Natural killer cell (primary cell): ENCODE results near the gene ANKFY1. TPM values are rescaled to one million over a fixed set of nuclear protein-coding genes. Genes with fewer than 3 reads are reported as not detected.

Experiments used
- ATAC-seq, 3 donors: fragments of 150-1000 bp in 2 of 3; fragments of 200-7000 bp in 1 of 3; cut with Tn5 transposase; 1 replicate in 1 of 3; 2 replicates in 2 of 3; pipeline ENCODE4 v1.10.0; 2021; ENCODE audit warnings: mild to moderate bottlenecking in 2 of 3, moderate library complexity in 2 of 3
- DNase-seq, 2 donors: peaks; one replicate each; pipeline versions ENCODE4 v3.0.0 to v3.0.0-alpha.2; 2013 to 2021; ENCODE audit warnings: mixed read lengths in 1 of 2
- H3K27ac ChIP-seq: one replicate; pipeline ENCODE4 v1.5.1; 2013; ENCODE audit warnings: mild to moderate bottlenecking, low read length
- H3K27me3 ChIP-seq: one replicate; pipeline ENCODE4 v1.6.1; 2013; ENCODE audit warnings: low read length; ENCODE audit not compliant: control insufficient read depth, insufficient read depth
- H3K36me3 ChIP-seq: one replicate; pipeline ENCODE4 v1.6.1; 2013; ENCODE audit warnings: low read length; ENCODE audit not compliant: control insufficient read depth, insufficient read depth
- H3K4me1 ChIP-seq: one replicate; pipeline ENCODE4 v1.6.1; 2013; ENCODE audit warnings: low read length; ENCODE audit not compliant: control insufficient read depth, insufficient read depth
- H3K4me3 ChIP-seq: one replicate; pipeline ENCODE4 v1.5.1; 2013; ENCODE audit warnings: low read length
- H3K9me3 ChIP-seq: one replicate; pipeline ENCODE4 v1.6.1; 2013; ENCODE audit warnings: low read length; ENCODE audit not compliant: control insufficient read depth, insufficient read depth
- H3K27ac Mint-ChIP-seq, 2 donors: one replicate each; pipeline ENCODE4 v1.8.0; 2022; ENCODE audit warnings: mild to moderate bottlenecking in 2 of 2, mixed read lengths in 2 of 2, moderate library complexity in 1 of 2
- H3K27me3 Mint-ChIP-seq, 2 donors: one replicate each; pipeline ENCODE4 v1.8.0; 2022; ENCODE audit warnings: low read depth in 2 of 2, mixed read lengths in 2 of 2
- H3K36me3 Mint-ChIP-seq: one replicate; pipeline ENCODE4 v1.8.0; 2022; ENCODE audit warnings: mixed read lengths
- H3K4me1 Mint-ChIP-seq, 2 donors: one replicate each; pipeline ENCODE4 v1.8.0; 2022; ENCODE audit warnings: mixed read lengths in 2 of 2
- H3K4me3 Mint-ChIP-seq: one replicate; pipeline ENCODE4 v1.8.0; 2022; ENCODE audit warnings: mild to moderate bottlenecking, moderate library complexity, mixed read lengths
- H3K9me3 Mint-ChIP-seq, 2 donors: one replicate each; pipeline ENCODE4 v1.8.0; 2022; ENCODE audit warnings: mixed read lengths in 2 of 2
- CTCF ChIP-seq: fragments of 200-600 bp; IDR thresholded peaks from one replicate; pipeline ENCODE4 v1.8.0; 2022; ENCODE audit warnings: antibody characterized with exemption
- WGBS: methylation state at CpG from one replicate; pipeline ENCODE4 v1.1.7; 2013; ENCODE audit warnings: missing lambda C conversion rate; ENCODE audit not compliant: insufficient coverage; 5-methylcytosine and 5-hydroxymethylcytosine counted together
- intact Hi-C: fragments of 100-400 bp; cut with micrococcal nuclease; formaldehyde crosslinking; loops from one replicate; pipeline ENCODE4 v1.14.2; 2022
- total RNA-seq, 4 donors: library from RNA; stranded (reverse); fragments of 120-200 nt in 1 of 4; gene quantifications; one replicate each; pipeline versions ENCODE4 v1.2.3 to v1.2.4, GENCODE V29; 2013 to 2022

Gene ANKFY1
- total RNA-seq, 3 donors from 2014 or later (not counting 1 experiment from before 2014, with no cell fraction given), result 58.4 to 72.4 (median 68.8) TPM

DNA sequence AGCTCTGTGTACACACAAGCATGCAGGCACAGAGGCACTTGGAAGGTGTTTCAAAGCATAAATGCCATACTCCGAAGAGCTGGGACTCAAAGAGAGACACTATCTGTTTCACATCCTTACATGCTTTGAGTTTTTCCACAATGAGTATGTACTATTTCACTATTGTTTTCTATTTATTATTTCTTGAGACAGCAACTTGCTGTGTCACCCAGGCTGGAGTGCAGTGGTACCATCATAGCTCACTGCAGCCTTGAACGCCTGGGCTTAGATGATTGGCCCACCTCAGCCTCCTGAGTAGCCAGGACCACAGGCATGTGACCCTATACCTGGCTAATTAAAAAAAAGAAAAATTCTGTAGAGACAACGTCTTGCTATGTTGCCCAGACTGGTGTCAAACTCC lies 89.2 kb downstream of the ANKFY1 start:
- H3K4me3 Mint-ChIP-seq, result no peak overlapping the region
- H3K4me1 Mint-ChIP-seq, result peaks cover 32 to 36% of the 10 kb centered on the region in 2 donors
- H3K27ac Mint-ChIP-seq, result peak overlapping the region; percentile 80 to 85
- H3K27ac ChIP-seq, result peak overlapping the region; percentile 78
- no peaks in the 10 kb centered on the region for H3K9me3 Mint-ChIP-seq
- ATAC-seq, result no peak
- no peaks in the 10 kb centered on the region for H3K9me3 ChIP-seq
- no peaks in the 10 kb centered on the region for H3K27me3 ChIP-seq
- intact Hi-C loops, result no loop called here
- H3K36me3 Mint-ChIP-seq, result no peaks in the 10 kb centered on the region
- WGBS, result 92% methylated on average over 3 of the region's 3 CpGs
- H3K27me3 Mint-ChIP-seq, result no peaks in the 10 kb centered on the region
- H3K4me1 ChIP-seq, result peaks cover 44% of the 10 kb centered on the region
- no peak overlapping the region for H3K4me3 ChIP-seq
- no peak for DNase-seq
- peaks cover 73% of the 10 kb centered on the region for H3K36me3 ChIP-seq
- no peak for TF ChIP-seq CTCF

DNA sequence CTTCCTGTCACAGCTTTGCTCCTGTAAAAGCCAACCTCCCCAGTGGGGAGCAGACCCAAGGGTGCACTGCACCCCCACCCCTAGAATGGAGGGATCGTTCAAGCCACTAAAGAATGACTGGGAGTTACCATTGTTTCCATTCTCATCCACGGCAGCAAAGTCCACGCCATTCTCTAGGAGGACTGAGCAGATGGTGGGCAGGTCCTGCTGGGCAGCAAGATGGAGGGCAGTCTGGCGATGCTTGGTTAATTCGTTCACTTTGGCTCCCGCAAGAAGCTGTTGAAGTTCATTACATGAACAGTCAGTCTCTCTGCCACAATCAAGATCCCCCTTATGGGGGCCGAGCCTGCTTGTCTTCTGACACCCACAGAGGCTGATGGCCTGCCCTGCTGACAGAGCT lies 90.0 kb downstream of the ANKFY1 start:
- Mint-ChIP-seq H3K4me1 (peaks cover 32 to 41% of the 10 kb centered on the region in 2 donors), H3K27me3 (no peaks in the 10 kb centered on the region), H3K4me3 (no peak overlapping the region), H3K36me3 (no peaks in the 10 kb centered on the region), H3K27ac (peak overlapping the region; percentile 80 to 85), H3K9me3 (no peaks in the 10 kb centered on the region)
- Histone ChIP-seq H3K4me3 (no peak overlapping the region), H3K36me3 (peaks cover 73% of the 10 kb centered on the region), H3K9me3 (no peaks in the 10 kb centered on the region), H3K27me3 (no peaks in the 10 kb centered on the region), H3K27ac (no peak overlapping the region), H3K4me1 (peaks cover 44% of the 10 kb centered on the region)
- DNase-seq (no peak), ATAC-seq (no peak)
- intact Hi-C loops, result no loop called here
- no peak for TF ChIP-seq CTCF
- 97% methylated on average over 7 of the region's 7 CpGs for WGBS

- Histone ChIP-seq H3K4me1 (peaks cover 41% of the 10 kb centered on the region), H3K4me3 (no peak overlapping the region), H3K9me3 (no peaks in the 10 kb centered on the region), H3K27ac (no peak overlapping the region), H3K27me3 (no peaks in the 10 kb centered on the region), H3K36me3 (peaks cover 70% of the 10 kb centered on the region)
- Mint-ChIP-seq H3K9me3 (no peaks in the 10 kb centered on the region), H3K27ac (no peak overlapping the region), H3K4me3 (no peak overlapping the region), H3K27me3 (no peaks in the 10 kb centered on the region), H3K36me3 (no peaks in the 10 kb centered on the region), H3K4me1 (peaks cover 32 to 47% of the 10 kb centered on the region in 2 donors)
- ATAC-seq (no peak), DNase-seq (no peak)
- no peak for TF ChIP-seq CTCF
- intact Hi-C loops, result no loop called here
- WGBS, result 96% methylated on average over 12 of the region's 12 CpGs
Measured at GRCh38 chr17:4172356-4172755, 91.4 kb downstream of the ANKFY1 start.

DNA sequence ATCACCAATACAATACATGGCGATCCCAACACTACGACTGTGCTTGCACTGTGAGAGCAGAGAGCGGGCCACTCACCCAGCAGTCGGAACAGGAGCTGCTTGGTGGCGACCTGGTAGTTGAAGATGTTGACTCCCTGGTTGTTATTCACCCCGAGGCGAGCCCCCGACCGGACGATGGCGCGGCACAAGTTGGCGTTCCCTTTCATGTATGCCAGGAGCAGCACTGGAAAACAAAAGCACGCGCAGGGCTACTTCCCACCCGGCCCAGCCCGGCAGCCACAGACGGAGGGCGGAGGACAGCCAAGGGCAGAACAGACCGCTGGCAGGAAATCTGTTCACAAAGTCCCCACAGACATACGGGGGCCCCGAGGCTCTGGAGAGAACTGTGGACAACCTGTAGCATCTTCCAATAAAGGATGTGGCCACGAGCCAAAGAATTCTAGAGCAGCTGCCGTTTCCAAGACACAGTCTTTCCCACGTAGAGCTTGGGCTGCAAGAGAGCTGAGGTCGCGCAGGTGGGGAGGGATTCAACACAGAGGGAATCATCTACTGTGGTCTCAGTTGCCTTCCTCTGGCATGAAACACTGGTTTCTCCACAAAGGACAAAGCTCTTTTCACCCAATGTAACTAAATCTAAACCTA lies 93.0 kb downstream of the ANKFY1 start:
- no peak overlapping the region for H3K27ac Mint-ChIP-seq
- H3K9me3 Mint-ChIP-seq, result no peaks in the 10 kb centered on the region
- intact Hi-C loops, result no loop called here
- H3K4me1 Mint-ChIP-seq, result peaks cover 17 to 32% of the 10 kb centered on the region in 2 donors
- Histone ChIP-seq H3K27me3 (no peaks in the 10 kb centered on the region), H3K4me3 (no peak overlapping the region), H3K36me3 (peaks cover 78% of the 10 kb centered on the region), H3K4me1 (peaks cover 25% of the 10 kb centered on the region), H3K9me3 (no peaks in the 10 kb centered on the region), H3K27ac (no peak overlapping the region)
- no peak for TF ChIP-seq CTCF
- ATAC-seq, result no peak
- no peaks in the 10 kb centered on the region for H3K27me3 Mint-ChIP-seq
- H3K4me3 Mint-ChIP-seq, result no peak overlapping the region
- no peak for DNase-seq
- H3K36me3 Mint-ChIP-seq, result no peaks in the 10 kb centered on the region
- WGBS, result 96% methylated on average over 27 of the region's 27 CpGs
